HFF-Myc (cell line): Measurements from ENCODE around the gene UQCR11.

Experiments
- DNase-seq: peaks from one replicate; pipeline ENCODE4 v3.0.0-alpha.2; 2011; ENCODE audit warnings: low read depth; ENCODE audit errors: extremely low read depth
- H3K4me3 ChIP-seq: replicated peaks from 2 replicates; pipeline ENCODE4 v1.5.1; 2011; ENCODE audit warnings: low read depth, mild to moderate bottlenecking, control low read depth, low read length
- CTCF ChIP-seq: IDR thresholded peaks from 2 replicates; pipeline ENCODE4 v1.5.1; 2012; ENCODE audit warnings: mild to moderate bottlenecking, low read depth, low read length, control low read depth; ENCODE audit errors: missing control alignments

UQCR11 gene

GRCh38 chr19:1551068-1552040, 53.9 kb downstream of the UQCR11 start:
- no peak for TF ChIP-seq CTCF

GRCh38 chr19:1549332-1549945, 55.8 kb downstream of the UQCR11 start:
- no peak for TF ChIP-seq CTCF
- DNase-seq, result no peak
- no peak overlapping the region for H3K4me3 ChIP-seq

More at GRCh38 chr19:1551068-1552040, 53.9 kb downstream of the UQCR11 start:
- H3K4me3 ChIP-seq, result no peak overlapping the region
- DNase-seq, result no peak
